Neuronal stem cell (in vitro differentiated cells): ENCODE data around the gene CUX1.

Experiments
- DNase-seq: peaks from one replicate; pipeline ENCODE4 v3.0.0-alpha.2; 2013; ENCODE audit warnings: low spot score
- H2AFZ ChIP-seq: one replicate; pipeline ENCODE4 v1.6.1; 2013; ENCODE audit warnings: mild to moderate bottlenecking, low read length, inconsistent platforms
- H2AK5ac ChIP-seq: 2 replicates; pipeline ENCODE4 v1.6.1; 2013; ENCODE audit warnings: low read depth, mild to moderate bottlenecking, inconsistent platforms, low read length, moderate library complexity, mixed read lengths
- H2BK120ac ChIP-seq: 2 replicates; pipeline ENCODE4 v1.6.1; 2013; ENCODE audit warnings: low read depth, mild to moderate bottlenecking, inconsistent platforms, low read length, moderate library complexity, mixed read lengths
- H2BK12ac ChIP-seq: one replicate; pipeline ENCODE4 v1.6.1; 2013; ENCODE audit warnings: low read length, inconsistent platforms
- H2BK15ac ChIP-seq: 2 replicates; pipeline ENCODE4 v1.6.1; 2013; ENCODE audit warnings: mild to moderate bottlenecking, low read length, inconsistent platforms, mixed read lengths
- H2BK5ac ChIP-seq: one replicate; pipeline ENCODE4 v1.6.1; 2013; ENCODE audit warnings: inconsistent platforms, mild to moderate bottlenecking, low read length, moderate library complexity
- H3K14ac ChIP-seq: one replicate; pipeline ENCODE4 v1.6.1; 2013; ENCODE audit warnings: low read length, inconsistent platforms
- H3K18ac ChIP-seq: 2 replicates; pipeline ENCODE4 v1.6.1; 2013; ENCODE audit warnings: low read length, inconsistent platforms
- H3K23ac ChIP-seq: 2 replicates; pipeline ENCODE4 v1.6.1; 2013; ENCODE audit warnings: low read depth, mild to moderate bottlenecking, mixed read lengths, low read length, inconsistent platforms; ENCODE audit not compliant: poor library complexity
- H3K27ac ChIP-seq: replicated peaks from 3 replicates; pipeline ENCODE4 v1.5.1; 2013; ENCODE audit warnings: low read length, inconsistent platforms
- H3K27me3 ChIP-seq, 3 experiments: 2 replicates each; pipeline ENCODE4 v1.6.1; 2013; ENCODE audit warnings: low read length in 3 of 3, mild to moderate bottlenecking in 2 of 3, inconsistent platforms in 1 of 3, low read depth in 1 of 3, mixed read lengths in 1 of 3, moderate library complexity in 1 of 3; ENCODE audit not compliant: control insufficient read depth in 3 of 3, insufficient read depth in 3 of 3
- H3K36me3 ChIP-seq, 2 donors: replicated peaks in 1 of 2; 2 replicates each; pipeline ENCODE4 v1.6.1; 2013; ENCODE audit warnings: low read length in 2 of 2; ENCODE audit not compliant: control insufficient read depth in 2 of 2, insufficient read depth in 2 of 2
- H3K4ac ChIP-seq: 2 replicates; pipeline ENCODE4 v1.6.1; 2013; ENCODE audit warnings: inconsistent platforms, mild to moderate bottlenecking, low read length, moderate library complexity
- H3K4me1 ChIP-seq, 2 donors: 1 replicate in 1 of 2; 2 replicates in 1 of 2; pipeline ENCODE4 v1.6.1; 2013; ENCODE audit warnings: low read length in 2 of 2, low read depth in 1 of 2; ENCODE audit not compliant: control insufficient read depth in 2 of 2, insufficient read depth in 1 of 2
- H3K4me2 ChIP-seq: one replicate; pipeline ENCODE4 v1.6.1; 2013; ENCODE audit warnings: mild to moderate bottlenecking, low read length, inconsistent platforms; ENCODE audit not compliant: insufficient read depth, poor library complexity, severe bottlenecking
- H3K4me3 ChIP-seq, 2 donors: 2 replicates each; pipeline ENCODE4 v1.5.1; 2013; ENCODE audit warnings: low read length in 2 of 2, mild to moderate bottlenecking in 2 of 2, inconsistent platforms in 1 of 2, moderate library complexity in 1 of 2
- H3K79me1 ChIP-seq: one replicate; pipeline ENCODE4 v1.6.1; 2013; ENCODE audit warnings: low read depth, mild to moderate bottlenecking, inconsistent platforms, low read length, moderate library complexity
- H3K9ac ChIP-seq: one replicate; pipeline ENCODE4 v1.6.1; 2013; ENCODE audit warnings: mild to moderate bottlenecking, low read depth, low read length, inconsistent platforms; ENCODE audit not compliant: poor library complexity
- H3K9me3 ChIP-seq, 2 donors: replicated peaks in 1 of 2; 2 replicates each; pipeline versions ENCODE3 to v1.6.1; 2013; ENCODE audit warnings: low read length in 2 of 2, mild to moderate bottlenecking in 2 of 2, inconsistent platforms in 1 of 2, low read depth in 1 of 2, mixed read lengths in 1 of 2, moderate library complexity in 1 of 2; ENCODE audit not compliant: control insufficient read depth in 2 of 2, insufficient read depth in 1 of 2
- H4K8ac ChIP-seq: one replicate; pipeline ENCODE4 v1.6.1; 2013; ENCODE audit warnings: low read depth, mild to moderate bottlenecking, inconsistent platforms, low read length, moderate library complexity
- H4K91ac ChIP-seq: one replicate; pipeline ENCODE4 v1.6.1; 2013; ENCODE audit warnings: low read length, low read depth, mild to moderate bottlenecking, inconsistent platforms; ENCODE audit not compliant: poor library complexity
- WGBS, 2 donors: extraction: QIAGEN DNeasy Blood & Tissue Kit; methylation state at CpG; one replicate each; pipeline ENCODE4 v1.1.7; 2013; ENCODE audit warnings: missing lambda C conversion rate in 2 of 2, mixed read lengths in 1 of 2; ENCODE audit not compliant: insufficient read length in 2 of 2, insufficient replicate concordance in 1 of 2; ENCODE audit errors: extremely low coverage in 2 of 2; 5-methylcytosine and 5-hydroxymethylcytosine counted together

Gene CUX1

GRCh38 chr7:102069931-102070629 lies 252.7 kb downstream of the CUX1 start:
- Histone ChIP-seq H2AK5ac (no peak overlapping the region), H2BK5ac (no peak overlapping the region), H3K23ac (no peak overlapping the region), H3K18ac (no peak overlapping the region), H3K27ac (peak overlapping the region; percentile 55), H2BK12ac (no peak overlapping the region), H3K36me3 (peaks cover 12 to 41% of the 10 kb centered on the region in 2 donors), H3K9ac (no peak overlapping the region), H3K27me3 (no peaks in the 10 kb centered on the region), H3K4ac (no peak overlapping the region), H3K79me1 (peaks cover 2% of the 10 kb centered on the region), H3K4me1 (peaks cover 0 to 10% of the 10 kb centered on the region in 2 donors), H3K14ac (no peak overlapping the region), H2BK15ac (no peak overlapping the region), H3K9me3 (peaks cover 3 to 19% of the 10 kb centered on the region in 2 donors), H4K8ac (no peak overlapping the region), H3K4me3 (no peak overlapping the region), H3K4me2 (no peak overlapping the region), H2BK120ac (no peak overlapping the region), H2AFZ (no peak overlapping the region), H4K91ac (no peak overlapping the region)
- WGBS, 2 donors: no CpG with 5 or more reads among the region's 7 CpGs
- no peak for DNase-seq

GRCh38 chr7:102072003-102072402 lies 254.6 kb downstream of the CUX1 start:
- Histone ChIP-seq H3K14ac (no peak overlapping the region), H4K8ac (no peak overlapping the region), H4K91ac (no peak overlapping the region), H3K27ac (no peak overlapping the region), H2BK15ac (no peak overlapping the region), H3K27me3 (no peaks in the 10 kb centered on the region), H3K9ac (no peak overlapping the region), H3K4me3 (no peak overlapping the region), H3K9me3 (peaks cover 3 to 19% of the 10 kb centered on the region in 2 donors), H3K79me1 (peaks cover 2% of the 10 kb centered on the region), H2AFZ (no peak overlapping the region), H3K4me1 (peaks cover 0 to 11% of the 10 kb centered on the region in 2 donors), H2BK120ac (no peak overlapping the region), H3K4ac (no peak overlapping the region), H3K18ac (no peak overlapping the region), H2AK5ac (no peak overlapping the region), H3K23ac (no peak overlapping the region), H2BK5ac (no peak overlapping the region), H3K4me2 (no peak overlapping the region), H2BK12ac (no peak overlapping the region), H3K36me3 (peaks cover 12 to 47% of the 10 kb centered on the region in 2 donors)
- WGBS, 2 donors: no CpG with 5 or more reads among the region's 5 CpGs
- no peak for DNase-seq

GRCh38 chr7:102072636-102073209 lies 255.3 kb downstream of the CUX1 start:
- no peak for DNase-seq
- Histone ChIP-seq H3K9me3 (peaks cover 3 to 19% of the 10 kb centered on the region in 2 donors), H4K91ac (no peak overlapping the region), H3K27ac (no peak overlapping the region), H2BK5ac (no peak overlapping the region), H3K4me2 (no peak overlapping the region), H3K14ac (no peak overlapping the region), H2AFZ (no peak overlapping the region), H3K27me3 (no peaks in the 10 kb centered on the region), H4K8ac (no peak overlapping the region), H3K18ac (no peak overlapping the region), H2BK12ac (no peak overlapping the region), H3K4me1 (peaks cover 0 to 12% of the 10 kb centered on the region in 2 donors), H3K23ac (no peak overlapping the region), H3K36me3 (peaks cover 12 to 47% of the 10 kb centered on the region in 2 donors), H3K9ac (no peak overlapping the region), H3K4ac (no peak overlapping the region), H3K79me1 (peaks cover 2% of the 10 kb centered on the region), H3K4me3 (no peak overlapping the region), H2AK5ac (no peak overlapping the region), H2BK15ac (no peak overlapping the region), H2BK120ac (no peak overlapping the region)
- no CpG with 5 or more reads among the region's 8 CpGs for WGBS, 2 donors
